Myocyte (in vitro differentiated cells): Measurements from ENCODE around the gene ARNT2. TPM values are rescaled to one million over a fixed set of nuclear protein-coding genes. Genes with fewer than 3 reads are reported as not detected.

Experiments used
- DNase-seq: peaks from one replicate; pipeline ENCODE4 v3.0.0-alpha.2; 2012; ENCODE audit warnings: low read depth
- total RNA-seq: library from RNA; depleted of rRNA; stranded (reverse); fragments of >200 nt; gene quantifications from 2 replicates; pipeline ENCODE4 v1.2.3, GENCODE V29; 2014

The ARNT2 gene
- total RNA-seq, 1 donor from 2014 or later: 26.6 TPM

DNA sequence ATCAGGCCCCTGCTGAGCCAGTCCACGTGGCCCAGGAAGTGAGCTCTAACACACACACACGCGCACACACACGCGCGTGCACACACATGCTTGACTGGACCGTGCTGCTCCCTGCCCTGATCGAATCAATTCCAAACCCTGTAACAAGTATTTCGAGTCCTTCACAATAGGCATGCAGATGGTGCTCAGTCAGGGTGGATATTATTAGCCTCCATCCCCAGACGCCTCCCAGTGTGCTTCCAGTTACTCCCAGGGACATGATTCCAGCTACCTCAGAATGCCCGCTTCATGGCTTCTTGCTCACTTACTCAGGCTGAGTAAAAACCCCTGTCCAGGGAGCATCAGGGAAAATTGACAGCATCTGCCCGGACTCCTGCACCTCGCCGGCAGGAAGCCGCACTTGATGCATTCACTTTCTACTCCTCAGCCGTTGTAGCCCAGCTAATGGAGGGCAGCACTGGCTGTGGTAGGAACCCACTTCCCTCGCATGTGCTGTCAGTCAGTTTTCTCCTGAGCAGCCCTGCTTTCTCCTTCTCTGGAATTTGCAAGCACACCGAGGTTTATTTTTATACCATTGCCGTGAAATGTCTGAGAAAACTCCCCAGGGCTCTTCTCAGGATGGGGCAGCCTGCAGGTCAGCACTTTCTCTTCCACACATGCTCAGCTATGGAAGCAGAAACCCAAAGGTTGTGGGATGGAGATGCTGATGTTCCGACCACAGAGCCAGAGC lies 164.9 kb downstream of the ARNT2 start:
- peak; percentile 31 for DNase-seq

DNA sequence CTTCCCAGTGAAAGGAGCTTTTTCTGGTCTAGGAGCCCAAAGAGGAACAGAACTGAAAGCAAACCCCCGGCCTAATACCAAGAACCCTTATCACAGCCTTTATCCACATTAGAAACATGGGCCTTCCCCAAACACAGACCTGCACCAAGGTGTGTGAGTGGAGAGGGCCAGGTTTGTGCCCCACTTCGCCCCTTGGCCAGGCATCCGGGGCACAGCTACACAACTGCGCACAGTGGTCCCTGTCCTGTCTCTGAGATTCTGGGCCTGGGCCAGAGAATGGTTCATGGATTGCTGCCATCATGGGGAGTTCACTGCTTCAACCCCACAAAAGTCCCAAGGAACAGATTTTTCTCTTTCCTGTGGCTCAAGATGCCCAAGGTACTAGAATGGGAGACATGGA lies 165.5 kb downstream of the ARNT2 start:
- DNase-seq: no peak

- no peak for DNase-seq
These were observed 166.4 kb downstream of the ARNT2 start for GRCh38 chr15:80570553-80570952.

- no peak for DNase-seq
These were observed 168.2 kb downstream of the ARNT2 start for GRCh38 chr15:80572337-80572736.

- no peak for DNase-seq
These were observed 169.4 kb downstream of the ARNT2 start for GRCh38 chr15:80573606-80574005.

DNA sequence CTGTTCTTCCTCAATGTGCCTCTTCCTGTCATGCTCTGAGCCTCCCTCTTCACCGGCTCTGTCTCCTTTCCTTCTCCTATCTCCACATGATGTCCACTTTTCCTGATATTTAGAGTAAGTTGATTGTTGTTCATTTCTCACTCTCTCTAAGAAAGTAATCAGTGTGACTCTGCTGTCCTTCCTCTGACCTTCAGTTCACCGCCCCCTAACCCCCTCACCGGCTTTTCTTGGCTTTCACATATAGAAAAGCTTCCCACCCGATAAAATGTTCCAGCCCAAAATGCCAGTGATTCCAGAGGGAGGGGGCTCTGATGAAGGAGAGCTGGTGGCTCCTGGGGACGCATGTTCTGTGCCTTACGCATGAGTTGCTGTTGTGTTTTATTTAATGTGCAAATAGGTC lies 170.4 kb downstream of the ARNT2 start:
- no peak for DNase-seq

DNA sequence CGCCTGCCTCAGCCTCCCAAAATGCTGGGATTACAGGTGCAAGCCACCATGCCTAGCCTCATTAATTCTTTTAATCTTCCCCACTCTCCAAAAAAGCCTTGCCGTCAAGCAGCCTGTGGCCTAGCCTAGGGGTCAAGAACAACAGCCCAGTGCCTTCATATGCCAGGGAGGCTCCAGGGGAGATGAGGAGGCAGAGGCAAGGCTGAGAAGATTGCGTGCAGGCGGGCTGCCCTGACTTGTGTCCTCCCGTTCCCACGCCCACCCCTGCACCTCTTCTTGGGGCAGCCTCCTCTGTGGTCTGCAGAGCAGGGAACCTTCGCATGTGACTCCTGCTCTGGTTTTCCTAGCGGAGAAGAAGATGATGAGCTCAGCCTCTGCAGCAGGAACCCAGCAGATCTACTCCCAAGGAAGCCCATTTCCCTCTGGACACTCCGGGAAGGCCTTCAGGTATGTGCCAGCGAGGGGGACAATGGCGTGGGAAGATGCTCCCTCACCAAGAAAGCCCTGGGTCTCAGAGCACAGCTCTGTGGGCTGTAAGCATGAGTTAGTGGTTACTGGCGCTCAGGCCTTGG lies 172.4 kb downstream of the ARNT2 start:
- no peak for DNase-seq

DNA sequence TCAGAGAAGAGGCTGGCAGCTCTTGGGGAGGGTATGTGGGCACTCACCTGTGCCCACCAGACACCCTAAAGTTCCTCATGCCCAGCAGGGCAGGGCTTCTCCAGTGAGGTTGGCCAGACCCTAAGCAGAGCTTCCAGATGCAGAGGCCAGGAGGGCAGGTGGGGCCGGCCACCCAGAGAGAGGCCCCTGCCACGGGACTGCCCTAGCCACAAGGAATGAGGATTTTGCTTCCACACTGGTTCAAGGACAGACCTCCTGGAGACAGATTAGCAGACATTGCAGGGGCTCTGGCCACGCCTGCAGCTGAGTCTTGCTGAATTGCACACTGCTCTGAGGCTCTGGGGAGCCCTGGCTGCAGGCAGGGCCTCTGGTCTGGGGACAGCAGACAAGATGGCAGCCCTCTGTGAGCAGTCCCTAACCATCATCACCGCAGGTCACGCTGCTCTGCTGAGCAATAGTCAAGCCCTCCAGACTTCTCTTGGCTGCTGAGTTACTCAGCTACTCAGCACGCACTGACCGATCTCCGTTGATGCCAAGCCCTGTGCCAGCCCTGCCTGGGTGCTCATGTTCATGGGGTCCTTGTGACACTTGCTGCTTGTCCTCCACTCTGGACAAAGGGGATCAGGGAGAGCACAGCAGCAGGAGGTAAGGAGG lies 173.5 kb downstream of the ARNT2 start:
- no peak for DNase-seq

DNA sequence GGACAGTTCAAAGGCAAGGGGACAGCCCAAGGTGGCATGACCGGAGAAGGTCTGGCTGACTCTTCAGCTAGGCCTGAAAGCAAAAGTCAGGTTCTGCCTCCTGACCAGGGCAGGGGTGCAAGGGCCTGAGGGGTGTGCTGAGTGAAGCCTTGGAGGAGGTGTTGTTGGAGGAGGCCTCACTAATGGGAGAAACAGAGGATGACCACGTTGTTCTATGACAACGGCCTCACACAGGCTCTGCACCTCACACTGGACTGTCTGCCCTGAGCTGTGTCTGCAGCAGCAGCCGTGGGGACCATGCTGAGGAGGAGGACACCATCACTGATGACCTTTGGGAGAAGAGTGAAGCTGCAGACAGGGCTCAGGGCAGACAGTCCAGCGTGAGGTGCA lies 174.0 kb downstream of the ARNT2 start:
- no peak for DNase-seq

DNA sequence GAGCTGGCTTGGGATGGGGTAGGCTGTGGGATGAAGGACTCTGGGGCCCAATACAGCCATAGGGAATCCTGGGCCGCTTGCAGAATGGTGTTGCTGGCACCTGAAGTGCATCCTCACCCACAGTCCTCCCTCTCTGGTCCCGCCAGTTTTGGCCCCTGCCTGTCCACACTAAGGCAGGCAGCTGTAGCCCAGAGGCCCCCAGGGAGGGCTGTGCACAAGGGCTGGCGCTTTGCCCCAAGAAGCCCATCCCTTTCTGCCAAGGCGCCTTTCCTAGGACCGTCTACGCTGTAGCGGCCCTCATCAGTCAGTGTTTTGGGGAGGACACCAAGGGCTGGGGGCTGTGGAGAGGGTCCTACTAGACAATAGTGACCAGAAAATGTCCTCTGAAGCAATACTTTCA lies 174.7 kb downstream of the ARNT2 start:
- DNase-seq: no peak

DNA sequence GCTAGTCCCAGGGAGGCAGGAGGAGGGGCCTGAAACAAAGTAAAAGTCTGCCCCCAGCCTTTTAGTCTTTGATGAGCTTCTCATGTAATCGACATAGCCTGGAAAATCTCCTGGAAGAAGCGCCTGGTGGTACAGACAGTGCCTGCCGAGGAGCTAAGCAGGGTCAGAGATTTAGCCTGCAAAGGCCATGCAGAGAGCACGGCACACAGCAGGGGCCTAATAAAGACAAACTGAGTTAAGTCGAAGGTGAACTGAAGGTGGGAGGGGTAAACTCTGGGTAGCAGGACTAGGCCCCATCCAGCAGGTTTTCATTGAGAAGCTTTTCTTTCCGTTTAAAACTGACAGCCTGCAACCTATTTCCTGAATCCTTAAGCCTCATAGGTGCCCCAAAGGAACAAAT lies 175.4 kb downstream of the ARNT2 start:
- DNase-seq: no peak

DNA sequence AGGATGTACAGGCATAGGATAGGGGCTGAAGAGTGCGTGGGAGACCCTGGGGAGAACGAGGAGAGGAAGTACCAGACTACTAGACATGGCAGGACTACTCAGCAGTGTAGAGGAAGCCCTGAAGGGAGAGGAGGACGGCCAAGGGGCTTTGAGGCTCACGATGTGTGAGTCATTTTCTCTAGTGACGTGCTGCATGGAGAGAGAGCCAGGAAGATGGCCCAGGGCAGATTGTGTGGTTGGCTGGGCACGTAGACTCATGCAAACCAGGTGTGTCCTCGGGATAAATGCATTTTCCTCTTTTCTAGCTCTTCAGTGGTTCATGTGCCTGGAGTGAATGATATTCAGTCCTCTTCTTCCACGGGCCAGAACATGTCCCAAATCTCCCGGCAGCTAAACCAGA lies 175.9 kb downstream of the ARNT2 start:
- DNase-seq: no peak

DNA sequence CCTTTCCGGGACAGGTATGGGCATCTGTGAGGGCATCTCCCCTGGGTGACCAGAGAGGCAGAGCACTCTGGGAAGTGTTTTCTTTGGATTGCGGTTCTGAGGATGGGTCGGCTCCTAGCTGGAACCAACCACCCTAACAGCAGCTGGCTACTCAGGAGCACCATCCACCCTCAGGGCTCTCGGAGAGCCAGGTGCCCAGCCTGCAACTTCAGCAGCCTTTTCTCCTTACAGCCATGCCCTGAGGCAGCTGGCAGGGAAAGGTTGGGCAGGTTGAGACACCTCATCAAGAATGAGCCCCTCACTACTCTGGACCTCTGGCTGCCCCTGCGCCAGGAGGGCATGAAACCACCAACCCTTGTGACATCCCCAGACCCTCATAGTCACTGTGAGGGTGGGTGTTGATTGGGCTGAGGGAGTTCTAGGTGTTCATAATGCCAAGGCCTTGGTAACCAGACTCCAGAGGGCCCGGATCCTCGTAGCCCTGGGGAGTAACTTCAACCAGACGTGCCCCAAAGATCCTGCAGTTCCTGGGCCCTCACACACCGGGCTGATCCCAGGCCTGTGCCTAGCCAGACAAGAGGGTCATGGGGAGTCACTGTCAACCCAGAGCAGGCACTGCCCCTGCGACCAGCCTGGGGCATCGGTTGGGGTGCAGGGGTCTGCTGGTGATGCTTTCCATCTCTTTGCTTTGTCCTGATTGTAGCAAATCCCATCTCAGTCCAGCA lies 176.5 kb downstream of the ARNT2 start:
- no peak for DNase-seq

DNA sequence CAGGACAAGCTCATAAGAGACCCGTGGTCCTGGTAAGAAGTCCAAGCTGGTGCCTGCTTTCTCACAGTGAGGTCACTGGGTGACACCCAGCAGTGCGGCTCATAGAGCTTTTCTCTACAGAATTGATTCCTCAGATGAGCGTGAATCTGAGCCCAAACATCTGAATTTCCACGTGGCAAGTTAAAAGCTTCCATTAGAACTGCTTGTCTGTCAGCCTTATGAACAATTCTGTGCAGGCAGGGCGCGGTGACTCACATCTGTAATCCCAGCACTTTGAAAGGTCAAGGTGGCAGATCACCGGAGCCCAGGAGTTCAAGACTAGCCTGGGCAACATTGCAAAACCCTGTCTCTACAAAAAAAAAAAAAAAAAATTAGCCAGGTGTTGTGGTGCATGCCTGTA lies 177.8 kb downstream of the ARNT2 start:
- no peak for DNase-seq

DNA sequence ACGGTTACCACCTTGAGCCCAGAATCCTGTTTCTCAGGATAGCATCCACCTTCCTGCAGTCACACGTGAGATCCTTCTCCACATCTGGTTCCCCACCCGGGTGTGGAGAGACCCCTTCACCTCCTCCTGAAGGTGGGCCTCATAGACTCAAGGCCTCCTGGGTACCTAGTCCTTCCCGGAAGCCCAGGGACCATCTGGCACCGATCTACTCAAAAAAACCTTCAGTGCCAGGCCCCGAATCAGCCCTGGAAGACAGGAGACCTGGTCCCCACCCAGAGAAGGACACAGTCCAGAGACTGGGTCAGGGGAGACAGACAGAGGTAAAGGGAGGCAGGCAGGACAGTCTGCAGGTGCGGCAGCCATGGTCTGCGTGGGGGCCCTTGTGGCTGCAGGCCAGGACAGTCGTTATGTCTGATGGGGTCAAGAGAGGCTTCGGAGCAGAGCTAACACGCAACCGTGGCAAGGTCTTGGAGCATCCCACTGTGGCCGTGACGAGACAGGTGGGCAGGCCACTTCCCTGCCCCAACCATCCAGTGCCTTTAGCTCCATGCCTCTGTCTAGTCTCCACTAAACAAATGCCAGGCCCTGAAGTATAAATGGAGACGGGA lies 178.7 kb downstream of the ARNT2 start:
- no peak for DNase-seq

- DNase-seq: no peak
These were observed 180.4 kb downstream of the ARNT2 start for GRCh38 chr15:80584561-80584964.

DNA sequence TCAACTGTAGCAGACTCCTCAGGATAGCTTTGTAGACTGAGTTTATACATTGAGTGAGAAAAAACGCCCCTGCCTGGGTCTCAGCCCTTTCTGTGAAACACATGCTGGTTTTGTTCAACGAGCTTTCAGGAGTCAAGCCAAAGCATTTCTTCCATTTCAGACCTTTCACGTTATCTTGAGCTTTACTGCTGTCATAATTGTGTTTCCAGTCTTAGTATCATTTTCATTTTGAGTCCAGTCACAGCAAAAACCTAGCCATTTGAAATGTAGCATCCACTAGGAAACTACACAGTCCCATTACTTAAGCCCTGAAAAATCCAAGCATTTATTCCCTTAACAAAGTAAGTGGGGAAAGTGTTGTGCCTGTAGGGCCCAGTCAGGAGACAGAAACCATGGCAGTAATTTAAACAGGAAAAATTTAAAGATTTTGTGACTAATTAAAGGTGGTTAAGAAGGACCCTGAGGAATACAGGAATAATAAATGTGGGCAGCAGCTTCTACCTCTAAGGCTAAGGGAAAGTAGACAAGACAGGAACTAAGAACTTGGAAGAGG lies 180.9 kb downstream of the ARNT2 start:
- DNase-seq: no peak

DNA sequence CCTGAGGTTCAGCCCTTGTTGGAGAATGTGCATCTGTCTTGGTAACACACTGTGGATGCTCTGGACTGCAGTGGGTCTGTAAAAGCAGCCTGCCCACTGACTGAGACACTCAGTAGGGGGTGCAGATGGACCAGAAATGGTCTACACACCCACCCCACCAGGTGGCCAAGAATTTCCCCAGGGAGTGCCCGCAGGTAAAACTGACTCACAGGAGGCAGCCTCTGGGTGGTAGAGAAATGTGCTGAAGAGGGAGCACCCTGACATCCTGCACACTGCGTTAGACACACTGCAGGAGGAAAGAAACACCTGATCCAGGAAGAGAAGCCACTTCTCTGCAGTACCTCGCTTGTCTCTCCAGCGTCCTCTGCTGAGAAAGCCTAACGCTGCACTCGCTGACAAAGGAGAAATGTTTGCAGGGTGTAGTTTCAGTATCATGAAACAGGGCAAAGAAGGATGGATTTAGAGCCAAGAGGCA lies 181.4 kb downstream of the ARNT2 start:
- no peak for DNase-seq

GRCh38 chr15:80586161-80586560 lies 182.0 kb downstream of the ARNT2 start:
- DNase-seq: no peak

GRCh38 chr15:80587007-80587406 lies 182.8 kb downstream of the ARNT2 start:
- no peak for DNase-seq

DNA sequence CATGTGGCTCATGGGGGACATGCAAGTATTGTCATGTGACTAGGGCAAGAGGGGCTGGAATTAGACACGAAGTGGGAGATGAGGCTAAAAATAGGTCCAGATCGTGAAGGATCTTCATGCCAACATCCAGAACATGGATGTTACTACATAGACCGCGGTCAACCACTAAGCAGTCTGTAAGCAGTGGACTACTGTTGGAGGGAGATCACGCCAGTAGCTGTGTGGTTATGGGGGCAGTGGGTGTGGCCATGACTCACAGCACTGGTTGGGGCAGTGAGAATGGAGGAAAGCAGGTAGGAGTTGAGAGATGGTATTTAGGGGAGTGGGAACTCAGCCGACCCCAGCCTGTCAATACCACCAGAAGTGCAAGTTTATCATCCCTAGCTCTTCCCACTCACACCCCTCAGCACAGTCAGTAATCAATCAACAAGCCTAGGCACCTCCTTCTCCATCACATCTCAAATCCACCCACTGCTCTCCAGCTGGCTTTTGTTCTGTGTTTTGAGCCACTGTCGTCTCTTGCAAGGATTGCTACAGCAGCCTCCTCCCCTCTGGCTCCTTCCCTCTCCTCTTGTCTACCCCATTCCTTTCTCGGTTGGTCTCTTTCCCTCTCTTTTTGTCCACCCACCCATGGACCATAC lies 183.8 kb downstream of the ARNT2 start:
- DNase-seq: peak; percentile 40
